HepG2 (cell line): ENCODE measurements around the gene U2AF2.

Source experiments
- CTCF ChIP-seq: sonication (generic); formaldehyde crosslinking; IDR thresholded peaks from 2 replicates; pipeline ENCODE4 v1.5.0; 2020; ENCODE audit warnings: mild to moderate bottlenecking, missing genetic modification reagents, moderate library complexity
- ZNF407 ChIP-seq: sonication (generic); formaldehyde crosslinking; IDR thresholded peaks from one replicate; pipeline ENCODE4 v1.5.1; 2020; ENCODE audit warnings: mild to moderate bottlenecking, missing genetic modification reagents; ENCODE audit errors: not compliant biosample characterization

GRCh38 chr19:55716531-55716930 is 61.7 kb downstream of the U2AF2 start:
- TF ChIP-seq ZNF407 (CRISPR knock-in tag) (no peak), CTCF (CRISPR knock-in tag) (no peak)
